Measurements from ENCODE around the gene ACSM6. TPM values are rescaled to one million over a fixed set of nuclear protein-coding genes. Genes with fewer than 3 reads are reported as not detected.
A peak's percentile ranks its signal among the peaks of the same experiment; 100 is the strongest.

Gene ACSM6
- total RNA-seq, 1 donor from 2014 or later: not detected

- Histone ChIP-seq H3K4me3 (ENCODE audit: low read depth, low read length) (no peak overlapping the region), H3K36me3 (ENCODE audit: control insufficient read depth, insufficient read depth, low read length) (peaks cover 17% of the 10 kb centered on the region), H3K27me3 (ENCODE audit: control insufficient read depth, insufficient read depth, low read length) (no peaks in the 10 kb centered on the region)
- TF ChIP-seq CTCF (IDR thresholded peaks at IDR 0.05; ENCODE audit: insufficient read depth, low read length, severe bottlenecking): no peak
- DNase-seq (ENCODE audit: low read depth) (no peak), FAIRE-seq (no peak)
Observed at GRCh38 chr10:95256268-95256667, 62.2 kb downstream of the ACSM6 start.

- Histone ChIP-seq H3K4me3 (ENCODE audit: low read depth, low read length) (no peak overlapping the region), H3K27me3 (ENCODE audit: control insufficient read depth, insufficient read depth, low read length) (no peaks in the 10 kb centered on the region), H3K36me3 (ENCODE audit: control insufficient read depth, insufficient read depth, low read length) (peaks cover 16% of the 10 kb centered on the region)
- FAIRE-seq: no peak
- DNase-seq (ENCODE audit: low read depth): no peak
- no peak for TF ChIP-seq CTCF (IDR thresholded peaks at IDR 0.05; ENCODE audit: insufficient read depth, low read length, severe bottlenecking)
Observed at GRCh38 chr10:95257849-95258248, 63.8 kb downstream of the ACSM6 start.

GRCh38 chr10:95260397-95260881 is 66.4 kb downstream of the ACSM6 start:
- no peak overlapping the region for H3K4me3 ChIP-seq (ENCODE audit: low read depth, low read length)
- FAIRE-seq (peak; percentile 92), DNase-seq (ENCODE audit: low read depth) (peak; percentile 89)
- TF ChIP-seq CTCF (IDR thresholded peaks at IDR 0.05; ENCODE audit: insufficient read depth, low read length, severe bottlenecking): no peak
- no peaks in the 10 kb centered on the region for H3K27me3 ChIP-seq (ENCODE audit: control insufficient read depth, insufficient read depth, low read length)
- peaks cover 23% of the 10 kb centered on the region for H3K36me3 ChIP-seq (ENCODE audit: control insufficient read depth, insufficient read depth, low read length)

- DNase-seq (ENCODE audit: low read depth): peak; percentile 76
- TF ChIP-seq CTCF (IDR thresholded peaks at IDR 0.05; ENCODE audit: insufficient read depth, low read length, severe bottlenecking): no peak
- FAIRE-seq: no peak
- peaks cover 22% of the 10 kb centered on the region for H3K36me3 ChIP-seq (ENCODE audit: control insufficient read depth, insufficient read depth, low read length)
- no peak overlapping the region for H3K4me3 ChIP-seq (ENCODE audit: low read depth, low read length)
- no peaks in the 10 kb centered on the region for H3K27me3 ChIP-seq (ENCODE audit: control insufficient read depth, insufficient read depth, low read length)
Observed at GRCh38 chr10:95260909-95261552, 67.0 kb downstream of the ACSM6 start.

- FAIRE-seq (no peak), DNase-seq (ENCODE audit: low read depth) (no peak)
- H3K36me3 ChIP-seq (ENCODE audit: control insufficient read depth, insufficient read depth, low read length): peaks cover 21% of the 10 kb centered on the region
- no peaks in the 10 kb centered on the region for H3K27me3 ChIP-seq (ENCODE audit: control insufficient read depth, insufficient read depth, low read length)
- no peak for TF ChIP-seq CTCF (IDR thresholded peaks at IDR 0.05; ENCODE audit: insufficient read depth, low read length, severe bottlenecking)
- H3K4me3 ChIP-seq (ENCODE audit: low read depth, low read length): no peak overlapping the region
Observed at GRCh38 chr10:95261926-95262325, 67.9 kb downstream of the ACSM6 start.
